HFF-Myc (cell line): ENCODE results near the gene PRSS27.

Experiments used
- DNase-seq: peaks from one replicate; pipeline ENCODE4 v3.0.0-alpha.2; 2011; ENCODE audit warnings: low read depth; ENCODE audit errors: extremely low read depth
- H3K4me3 ChIP-seq: replicated peaks from 2 replicates; pipeline ENCODE4 v1.5.1; 2011; ENCODE audit warnings: low read depth, mild to moderate bottlenecking, control low read depth, low read length
- CTCF ChIP-seq: IDR thresholded peaks from 2 replicates; pipeline ENCODE4 v1.5.1; 2012; ENCODE audit warnings: mild to moderate bottlenecking, low read depth, low read length, control low read depth; ENCODE audit errors: missing control alignments

PRSS27 gene

GRCh38 chr16:2745116-2745890 lies 25.3 kb upstream of the PRSS27 start:
- DNase-seq = no peak
- no peak overlapping the region for H3K4me3 ChIP-seq
- no peak for TF ChIP-seq CTCF

GRCh38 chr16:2744711-2745110 lies 24.7 kb upstream of the PRSS27 start:
- no peak overlapping the region for H3K4me3 ChIP-seq
- no peak for DNase-seq
- TF ChIP-seq CTCF = no peak

GRCh38 chr16:2743007-2743810 lies 23.2 kb upstream of the PRSS27 start:
- no peak overlapping the region for H3K4me3 ChIP-seq
- no peak for TF ChIP-seq CTCF
- no peak for DNase-seq

GRCh38 chr16:2742323-2743006 lies 22.4 kb upstream of the PRSS27 start:
- H3K4me3 ChIP-seq = no peak overlapping the region
- no peak for TF ChIP-seq CTCF
- no peak for DNase-seq

GRCh38 chr16:2741168-2741567 lies 21.1 kb upstream of the PRSS27 start:
- no peak for TF ChIP-seq CTCF
- no peak for DNase-seq

GRCh38 chr16:2740476-2740875 lies 20.5 kb upstream of the PRSS27 start:
- H3K4me3 ChIP-seq = no peak overlapping the region
- TF ChIP-seq CTCF = no peak
- no peak for DNase-seq

More at GRCh38 chr16:2741168-2741567, 21.1 kb upstream of the PRSS27 start:
- no peak overlapping the region for H3K4me3 ChIP-seq
